ENCODE data around the gene FUT2.
A peak's percentile ranks its signal among the peaks of the same experiment; 100 is the strongest.

Gene FUT2

GRCh38 chr19:48724796-48725753, 29.3 kb downstream of the FUT2 start:
- peak in 1 of 2 donors; percentile 25 for DNase-seq (ENCODE audit: low read depth in 1 of 2, low spot score in 1 of 2)

- no peak for DNase-seq (ENCODE audit: low read depth in 1 of 2, low spot score in 1 of 2)
Measured at GRCh38 chr19:48726556-48726955, 30.8 kb downstream of the FUT2 start.

GRCh38 chr19:48728911-48729664, 33.3 kb downstream of the FUT2 start:
- no peak for DNase-seq (ENCODE audit: low read depth in 1 of 2, low spot score in 1 of 2)

- DNase-seq (ENCODE audit: low read depth in 1 of 2, low spot score in 1 of 2), result no peak
Measured at GRCh38 chr19:48731452-48731851, 35.7 kb downstream of the FUT2 start.

GRCh38 chr19:48734625-48735024, 38.9 kb downstream of the FUT2 start:
- no peak for DNase-seq (ENCODE audit: low read depth in 1 of 2, low spot score in 1 of 2)

GRCh38 chr19:48735031-48735615, 39.4 kb downstream of the FUT2 start:
- no peak for DNase-seq (ENCODE audit: low read depth in 1 of 2, low spot score in 1 of 2)

GRCh38 chr19:48737360-48737998, 41.7 kb downstream of the FUT2 start:
- DNase-seq (ENCODE audit: low read depth in 1 of 2, low spot score in 1 of 2), result no peak

GRCh38 chr19:48738557-48739403, 43.0 kb downstream of the FUT2 start:
- peak; percentile 84 to 87 for DNase-seq (ENCODE audit: low read depth in 1 of 2, low spot score in 1 of 2)

- DNase-seq (ENCODE audit: low read depth in 1 of 2, low spot score in 1 of 2), result no peak
Measured at GRCh38 chr19:48739404-48740163, 43.8 kb downstream of the FUT2 start.

- DNase-seq (ENCODE audit: low read depth in 1 of 2, low spot score in 1 of 2), result no peak
Measured at GRCh38 chr19:48740164-48740972, 44.6 kb downstream of the FUT2 start, which contains the start of gene RASIP1. TSS of gene RASIP1 (minus strand) at chr19:48740610. CDS start at chr19:48740282, 328 bp downstream.

- no peak for DNase-seq (ENCODE audit: low read depth in 1 of 2, low spot score in 1 of 2)
Measured at GRCh38 chr19:48741129-48741999, 45.6 kb downstream of the FUT2 start.

GRCh38 chr19:48742096-48742495, 46.3 kb downstream of the FUT2 start:
- DNase-seq (ENCODE audit: low read depth in 1 of 2, low spot score in 1 of 2), result no peak

GRCh38 chr19:48745208-48745995, 49.6 kb downstream of the FUT2 start:
- peak in 1 of 2 donors; percentile 36 for DNase-seq (ENCODE audit: low read depth in 1 of 2, low spot score in 1 of 2)

GRCh38 chr19:48746110-48746509, 50.3 kb downstream of the FUT2 start:
- DNase-seq (ENCODE audit: low read depth in 1 of 2, low spot score in 1 of 2), result no peak

GRCh38 chr19:48746738-48747575, 51.2 kb downstream of the FUT2 start, which contains the start of gene IZUMO1:
TSS of gene IZUMO1 (minus strand) at chr19:48746909. CDS start at chr19:48745859, 1,050 bp downstream.
- DNase-seq (ENCODE audit: low read depth in 1 of 2, low spot score in 1 of 2), result peak in 1 of 2 donors; percentile 37
